ENCODE data around the gene NPPA.

The NPPA gene

GRCh38 chr1:11796036-11796828 is 51.4 kb downstream of the NPPA start:
- no peak for DNase-seq (ENCODE audit: low read depth)
- TF ChIP-seq CTCF (IDR thresholded peaks at IDR 0.05; ENCODE audit: insufficient read depth, low read depth, low read length, missing control alignments), result no peak
- no peak overlapping the region for H3K4me3 ChIP-seq (ENCODE audit: low read depth, low read length)

All from GM12865 (cell line).